Spinal cord (tissue), 10 donors: Measurements from ENCODE around the gene CST9L. TPM values are rescaled to one million over a fixed set of nuclear protein-coding genes. Genes with fewer than 3 reads are reported as not detected.

Experiments
- DNase-seq, 6 donors: peaks; one replicate each; pipeline versions ENCODE4 v3.0.0 to v3.0.0-alpha.2; 2013 to 2015; ENCODE audit warnings: low spot score in 6 of 6, low read depth in 4 of 6
- H3K27ac ChIP-seq: one replicate; pipeline ENCODE4 v1.5.1; 2013; ENCODE audit warnings: low read depth, low read length, control low read depth
- H3K27me3 ChIP-seq: one replicate; pipeline ENCODE4 v1.6.1; 2013; ENCODE audit warnings: low read length; ENCODE audit not compliant: control insufficient read depth, insufficient read depth
- H3K36me3 ChIP-seq: one replicate; pipeline ENCODE4 v1.6.1; 2013; ENCODE audit warnings: low read length; ENCODE audit not compliant: control insufficient read depth, insufficient read depth
- H3K4me1 ChIP-seq: one replicate; pipeline ENCODE4 v1.6.1; 2013; ENCODE audit warnings: low read length; ENCODE audit not compliant: control insufficient read depth, insufficient read depth
- H3K4me3 ChIP-seq: one replicate; pipeline ENCODE4 v1.5.1; 2013; ENCODE audit warnings: low read depth, low read length, control low read depth
- H3K9me3 ChIP-seq: one replicate; pipeline ENCODE4 v1.6.1; 2013; ENCODE audit warnings: low read length; ENCODE audit not compliant: control insufficient read depth, insufficient read depth
- WGBS: methylation state at CpG from one replicate; pipeline ENCODE4 v1.1.5; 2013; ENCODE audit warnings: missing lambda C conversion rate; ENCODE audit not compliant: insufficient coverage; 5-methylcytosine and 5-hydroxymethylcytosine counted together
- polyA plus RNA-seq, 2 donors: library from polyadenylated mRNA; unstranded; fragments of 120-200 nt; gene quantifications; one replicate each; pipeline ENCODE4 v1.2.1, GENCODE V29; 2013; ENCODE audit not compliant: insufficient read length in 2 of 2
- total RNA-seq, 2 donors: library from RNA; depleted of rRNA in 1 of 2; stranded (reverse); fragments of 120-200 nt in 1 of 2; fragments of >200 nt in 1 of 2; gene quantifications; one replicate each; pipeline versions ENCODE4 v1.2.3 to v1.2.4, GENCODE V29; 2013 to 2014
- donor health status: healthy.

The CST9L gene
- total and polyA plus RNA-seq, 4 donors = not detected

DNA sequence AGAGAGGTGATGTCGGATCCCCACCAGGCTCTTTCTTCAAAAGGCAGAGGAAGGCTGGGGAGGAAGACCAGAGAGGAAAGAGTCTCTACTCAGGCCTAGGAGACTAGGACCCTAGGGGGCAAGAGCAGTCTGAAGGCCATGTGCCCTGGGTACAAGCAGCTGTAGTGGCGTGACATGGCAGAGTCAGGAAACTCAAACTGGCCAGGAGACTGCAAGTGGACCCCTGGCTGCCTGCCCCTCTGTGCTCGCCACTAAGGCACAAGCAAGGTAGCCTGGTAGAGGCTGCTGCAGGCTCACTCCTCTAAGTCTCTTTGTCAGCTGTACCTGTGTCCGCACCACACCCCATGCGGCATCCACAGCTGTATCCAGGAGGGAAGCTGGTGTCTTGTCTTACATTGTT lies 19.9 kb downstream of the CST9L start:
- Histone ChIP-seq H3K4me1 (no peaks in the 10 kb centered on the region), H3K27me3 (no peaks in the 10 kb centered on the region), H3K4me3 (no peak overlapping the region), H3K27ac (no peak overlapping the region), H3K36me3 (no peaks in the 10 kb centered on the region), H3K9me3 (no peaks in the 10 kb centered on the region)
- no peak for DNase-seq
- 72% methylated on average over 4 of the region's 5 CpGs for WGBS

GRCh38 chr20:23547613-23548012 lies 20.7 kb downstream of the CST9L start:
- no peaks in the 10 kb centered on the region for H3K4me1 ChIP-seq
- H3K9me3 ChIP-seq = no peaks in the 10 kb centered on the region
- no peaks in the 10 kb centered on the region for H3K27me3 ChIP-seq
- H3K27ac ChIP-seq = no peak overlapping the region
- DNase-seq = no peak
- H3K4me3 ChIP-seq = no peak overlapping the region
- H3K36me3 ChIP-seq = no peaks in the 10 kb centered on the region
- WGBS = 79% methylated on average over 5 of the region's 5 CpGs

DNA sequence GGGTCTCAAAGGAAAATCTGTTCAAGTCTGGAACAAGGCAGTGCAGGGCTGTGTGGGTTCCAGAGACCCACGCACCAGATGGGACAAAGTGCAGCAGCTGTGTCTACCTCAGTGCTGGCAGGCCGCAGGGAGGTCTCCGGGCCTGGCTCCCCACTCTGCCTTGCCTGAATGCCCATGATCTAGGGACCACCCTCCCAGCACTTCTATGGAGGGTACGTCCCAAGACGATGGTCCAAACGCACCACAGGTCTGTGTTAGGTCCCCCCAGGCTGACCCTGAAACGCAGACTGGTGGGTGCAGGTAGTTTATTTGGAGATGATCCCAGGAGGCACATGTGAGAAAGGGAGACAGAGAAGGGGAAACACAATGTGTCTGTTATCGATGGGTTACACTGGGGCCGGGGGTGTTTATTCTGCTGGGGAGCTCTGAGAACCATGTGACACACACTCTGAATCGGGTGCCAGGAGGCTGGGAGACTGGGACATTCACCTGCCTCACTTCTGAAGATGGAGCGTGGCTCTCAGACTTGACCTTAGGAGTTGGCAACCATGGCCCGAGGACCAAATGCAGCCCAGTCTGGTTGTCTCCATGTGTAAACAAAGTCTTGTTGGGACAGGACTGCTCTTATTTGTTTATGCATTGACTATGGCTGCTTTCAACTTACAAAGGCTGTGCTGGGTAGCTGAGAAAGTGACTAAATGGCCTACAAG lies 21.7 kb downstream of the CST9L start:
- no peak overlapping the region for H3K27ac ChIP-seq
- no peak for DNase-seq
- 92% methylated on average over 12 of the region's 12 CpGs for WGBS
- H3K4me3 ChIP-seq = no peak overlapping the region
- no peaks in the 10 kb centered on the region for H3K9me3 ChIP-seq
- no peaks in the 10 kb centered on the region for H3K27me3 ChIP-seq
- H3K36me3 ChIP-seq = no peaks in the 10 kb centered on the region
- H3K4me1 ChIP-seq = no peaks in the 10 kb centered on the region

DNA sequence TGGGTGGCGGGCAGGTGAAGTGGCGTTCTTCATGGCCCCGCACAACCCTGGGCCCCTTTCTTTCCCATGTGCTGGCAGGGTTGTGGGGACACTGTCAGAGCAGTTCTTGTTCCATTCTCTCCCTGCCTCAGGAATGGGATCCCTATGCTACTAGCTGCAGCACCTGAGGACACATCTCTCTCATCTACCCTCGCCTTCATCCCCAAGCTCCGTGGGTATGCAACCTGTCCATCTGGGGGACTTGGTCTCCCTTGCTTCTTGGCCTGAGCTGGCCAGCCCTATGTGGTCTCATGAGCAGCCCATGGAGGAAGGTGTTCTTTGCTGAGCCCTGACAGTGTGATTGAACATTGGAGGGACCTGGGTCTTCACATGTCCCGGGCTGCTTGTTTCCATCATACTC lies 24.2 kb downstream of the CST9L start:
- no peak for DNase-seq
- H3K4me3 ChIP-seq = no peak overlapping the region
- no peaks in the 10 kb centered on the region for H3K9me3 ChIP-seq
- 98% methylated on average over 5 of the region's 6 CpGs for WGBS
- no peaks in the 10 kb centered on the region for H3K4me1 ChIP-seq
- no peak overlapping the region for H3K27ac ChIP-seq
- H3K36me3 ChIP-seq = no peaks in the 10 kb centered on the region
- no peaks in the 10 kb centered on the region for H3K27me3 ChIP-seq

DNA sequence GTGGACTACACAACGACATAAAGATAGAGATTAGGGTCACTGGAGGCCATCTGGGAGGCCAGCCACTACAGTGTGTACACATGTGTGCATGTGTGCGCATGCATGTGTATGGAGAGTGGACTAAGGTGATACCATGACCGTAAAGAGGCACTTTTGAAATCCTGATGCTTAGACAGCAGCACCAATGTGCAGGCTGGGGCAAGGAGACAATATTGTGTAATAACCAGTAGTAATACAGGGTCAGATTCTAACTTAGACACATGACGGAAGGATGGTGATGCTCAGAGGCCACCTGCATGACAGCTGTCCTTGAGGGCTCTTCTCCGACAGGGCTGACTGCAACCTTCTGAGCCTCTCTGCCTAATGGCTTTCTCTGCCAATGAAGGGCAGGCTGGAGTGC lies 25.5 kb downstream of the CST9L start:
- no peak overlapping the region for H3K4me3 ChIP-seq
- no peaks in the 10 kb centered on the region for H3K9me3 ChIP-seq
- H3K27me3 ChIP-seq = no peaks in the 10 kb centered on the region
- H3K27ac ChIP-seq = no peak overlapping the region
- DNase-seq = no peak
- H3K4me1 ChIP-seq = no peaks in the 10 kb centered on the region
- no peaks in the 10 kb centered on the region for H3K36me3 ChIP-seq
- 53% methylated on average over 5 of the region's 5 CpGs for WGBS

DNA sequence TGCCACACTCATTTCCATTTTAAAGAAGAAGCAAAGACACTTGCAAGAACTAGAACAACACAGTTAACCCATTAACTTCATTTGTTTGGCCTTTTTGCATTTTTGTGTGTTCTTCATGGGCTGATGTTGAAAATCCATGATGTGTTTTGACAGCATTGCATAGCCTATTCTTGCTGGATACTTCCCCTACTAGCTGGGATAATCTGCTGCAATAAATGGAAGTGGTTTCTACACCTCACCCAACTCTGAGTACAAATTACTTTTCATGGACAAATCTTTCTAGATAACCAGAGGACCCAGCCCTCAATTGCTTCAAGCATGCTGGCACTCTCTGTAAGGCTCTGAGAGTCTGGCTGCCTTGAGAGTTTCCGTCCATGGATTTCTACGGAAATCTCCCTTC lies 26.5 kb downstream of the CST9L start:
- H3K27me3 ChIP-seq = no peaks in the 10 kb centered on the region
- no peak for DNase-seq
- no peaks in the 10 kb centered on the region for H3K4me1 ChIP-seq
- WGBS = no CpG with 5 or more reads among the region's 2 CpGs
- H3K36me3 ChIP-seq = no peaks in the 10 kb centered on the region
- no peak overlapping the region for H3K27ac ChIP-seq
- no peaks in the 10 kb centered on the region for H3K9me3 ChIP-seq
- no peak overlapping the region for H3K4me3 ChIP-seq

DNA sequence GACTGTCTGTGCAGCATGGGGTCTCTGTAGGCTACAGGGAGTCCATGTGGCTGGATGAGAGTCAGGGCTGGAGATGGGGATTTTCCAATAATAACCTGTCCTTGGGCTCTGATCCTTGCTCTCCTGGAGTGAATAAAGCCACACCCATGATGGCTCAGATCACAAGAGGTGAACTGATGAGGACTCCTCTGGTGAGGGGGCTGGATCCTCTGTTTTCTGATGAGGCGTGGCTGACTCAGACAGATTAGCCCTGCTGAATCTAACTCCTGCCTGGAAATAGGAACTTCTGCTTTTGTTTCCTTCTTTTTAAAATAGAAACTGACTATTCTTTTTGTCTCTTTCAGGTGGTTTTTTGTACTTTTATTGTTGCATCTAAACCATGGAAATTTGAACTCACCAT lies 27.0 kb downstream of the CST9L start:
- Histone ChIP-seq H3K27me3 (no peaks in the 10 kb centered on the region), H3K4me3 (no peak overlapping the region), H3K4me1 (no peaks in the 10 kb centered on the region), H3K36me3 (no peaks in the 10 kb centered on the region), H3K27ac (no peak overlapping the region), H3K9me3 (no peaks in the 10 kb centered on the region)
- WGBS = no CpG with 5 or more reads among the region's 1 CpG
- DNase-seq = peak in 1 of 6 donors; percentile 39

- Histone ChIP-seq H3K36me3 (no peaks in the 10 kb centered on the region), H3K27me3 (no peaks in the 10 kb centered on the region), H3K9me3 (no peaks in the 10 kb centered on the region), H3K4me1 (no peaks in the 10 kb centered on the region), H3K4me3 (no peak overlapping the region), H3K27ac (no peak overlapping the region)
- WGBS = 71% methylated on average over 3 of the region's 4 CpGs
- DNase-seq = no peak
Observed at GRCh38 chr20:23540624-23541023, 27.7 kb downstream of the CST9L start.

DNA sequence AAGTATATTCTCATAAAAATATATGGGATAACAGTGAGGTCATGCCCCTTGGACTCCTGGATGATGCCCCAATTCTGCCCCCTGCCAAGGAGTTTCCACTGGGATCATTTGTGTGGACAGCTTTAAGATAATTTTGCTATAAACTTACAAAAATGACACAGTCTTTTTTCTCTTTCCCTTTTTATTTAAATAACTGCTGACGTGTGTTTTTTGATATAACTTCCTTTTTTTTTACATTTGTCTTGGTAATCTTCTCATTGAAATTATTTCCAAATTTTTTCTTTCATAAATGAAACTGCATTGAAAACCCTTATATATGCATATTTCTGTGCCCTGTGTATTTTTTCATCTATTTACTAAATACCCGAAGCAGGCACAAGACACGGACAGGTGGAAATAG lies 31.3 kb downstream of the CST9L start:
- H3K27ac ChIP-seq = no peak overlapping the region
- H3K4me1 ChIP-seq = no peaks in the 10 kb centered on the region
- no peaks in the 10 kb centered on the region for H3K36me3 ChIP-seq
- H3K9me3 ChIP-seq = no peaks in the 10 kb centered on the region
- DNase-seq = no peak
- no CpG with 5 or more reads among the region's 3 CpGs for WGBS
- H3K27me3 ChIP-seq = no peaks in the 10 kb centered on the region
- H3K4me3 ChIP-seq = no peak overlapping the region

DNA sequence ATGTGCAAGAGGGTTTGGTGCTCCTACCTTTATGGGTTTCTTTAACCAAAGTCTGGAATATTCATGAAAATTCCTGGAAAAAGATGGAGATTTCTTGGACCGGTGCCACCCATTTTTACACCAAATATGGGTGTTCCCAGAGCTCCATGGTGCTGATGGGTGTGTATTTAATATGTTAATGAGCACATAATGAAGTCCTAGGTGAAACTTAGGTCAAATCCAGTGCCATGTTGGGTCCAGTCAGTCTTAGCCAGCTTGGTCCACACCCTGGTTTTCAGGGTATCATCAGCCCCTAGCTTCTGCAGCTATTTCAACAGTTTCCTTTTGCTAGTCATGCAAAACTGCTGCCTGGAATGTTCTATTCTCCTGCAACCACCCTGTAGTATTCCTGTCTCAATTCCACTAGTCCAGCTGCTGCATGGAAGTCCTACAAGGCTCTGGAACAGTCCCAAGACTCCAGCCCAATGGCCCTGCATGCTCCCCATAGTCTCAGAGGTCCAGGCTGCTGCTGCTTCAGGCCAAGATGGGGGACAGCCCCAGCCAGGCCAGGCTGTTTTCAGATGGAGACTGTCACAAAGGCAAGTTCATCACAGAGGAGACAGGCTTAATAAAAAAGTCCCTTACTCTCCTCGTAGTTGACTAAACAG lies 31.8 kb downstream of the CST9L start:
- Histone ChIP-seq H3K27ac (no peak overlapping the region), H3K9me3 (no peaks in the 10 kb centered on the region), H3K27me3 (no peaks in the 10 kb centered on the region), H3K36me3 (no peaks in the 10 kb centered on the region), H3K4me1 (no peaks in the 10 kb centered on the region), H3K4me3 (no peak overlapping the region)
- DNase-seq = no peak
- WGBS = no CpG with 5 or more reads among the region's 2 CpGs
